Measurements from ENCODE around the gene NDUFA9.

NDUFA9 gene

GRCh38 chr12:4621511-4621910 lies 27.4 kb upstream of the NDUFA9 start:
- no peaks in the 10 kb centered on the region for H3K27me3 ChIP-seq (ENCODE audit: insufficient read depth, low read length)
- H4K91ac ChIP-seq (ENCODE audit: low read depth, low read length), result no peak overlapping the region
- H2BK12ac ChIP-seq (ENCODE audit: low read length), result no peak overlapping the region
- H3K27ac ChIP-seq (ENCODE audit: low read depth, low read length), result no peak overlapping the region
- no peaks in the 10 kb centered on the region for H3K9me3 ChIP-seq (ENCODE audit: insufficient read depth, low read depth, low read length)
- no CpG with 5 or more reads among the region's 3 CpGs for WGBS (ENCODE audit: extremely low coverage, insufficient coverage, insufficient read length)
- no peak overlapping the region for H3K4ac ChIP-seq (ENCODE audit: low read depth, low read length)
- H2AK5ac ChIP-seq (ENCODE audit: low read length), result no peak overlapping the region
- DNase-seq, result no peak
- no peak overlapping the region for H3K4me2 ChIP-seq (ENCODE audit: low read length)
- no peaks in the 10 kb centered on the region for H3K79me2 ChIP-seq (ENCODE audit: control insufficient read depth, insufficient read depth, low read length, poor library complexity)
- no peaks in the 10 kb centered on the region for H3K36me3 ChIP-seq (ENCODE audit: control insufficient read depth in 1 of 2, insufficient read depth in 2 of 2, low read length in 2 of 2)
- H4K8ac ChIP-seq (ENCODE audit: low read depth, low read length), result no peak overlapping the region
- H2BK5ac ChIP-seq (ENCODE audit: low read depth, low read length, poor library complexity), result no peak overlapping the region
- H3K79me1 ChIP-seq (ENCODE audit: low read length), result no peaks in the 10 kb centered on the region
- no peak overlapping the region for H3K14ac ChIP-seq (ENCODE audit: low read length)
- no peak overlapping the region for H3K18ac ChIP-seq (ENCODE audit: low read length)
- no peaks in the 10 kb centered on the region for H3K4me1 ChIP-seq (ENCODE audit: control insufficient read depth in 1 of 2, insufficient read depth in 2 of 2, low read length in 2 of 2)
- H2BK120ac ChIP-seq (ENCODE audit: insufficient read depth, low read length, poor library complexity), result no peak overlapping the region
- H3K23ac ChIP-seq (ENCODE audit: low read length), result no peak overlapping the region
- no peak overlapping the region for H3K9ac ChIP-seq (ENCODE audit: low read length)
- H4K12ac ChIP-seq (ENCODE audit: low read depth, low read length), result no peak overlapping the region
- H3K4me3 ChIP-seq (ENCODE audit: low read depth, low read length), result no peak overlapping the region
- no peak overlapping the region for H2AFZ ChIP-seq (ENCODE audit: insufficient read depth, low read length, poor library complexity)

DNA sequence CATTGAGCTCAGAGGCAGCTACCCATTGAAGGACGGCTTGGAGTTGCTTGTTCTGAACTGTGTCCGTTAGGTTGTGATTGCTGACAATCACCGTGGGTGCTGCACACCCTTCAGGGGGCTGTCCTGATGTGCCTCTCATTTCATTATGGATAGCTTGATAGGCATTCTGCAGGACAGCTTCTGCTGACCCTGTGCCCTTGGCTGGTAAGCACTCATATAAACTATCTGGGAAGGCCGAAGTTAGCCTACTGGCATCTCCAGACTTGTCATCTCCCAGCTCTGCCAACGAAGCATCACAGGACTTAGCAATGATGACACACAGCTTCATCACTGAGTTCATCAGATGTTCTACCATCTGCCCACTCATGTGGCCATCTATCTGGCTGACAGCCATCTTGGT lies 22.4 kb upstream of the NDUFA9 start:
- H3K4me2 ChIP-seq (ENCODE audit: low read length), result no peak overlapping the region
- no peaks in the 10 kb centered on the region for H3K79me1 ChIP-seq (ENCODE audit: low read length)
- H3K4me1 ChIP-seq (ENCODE audit: control insufficient read depth in 1 of 2, insufficient read depth in 2 of 2, low read length in 2 of 2), result no peaks in the 10 kb centered on the region
- H3K27me3 ChIP-seq (ENCODE audit: insufficient read depth, low read length), result no peaks in the 10 kb centered on the region
- H2AK5ac ChIP-seq (ENCODE audit: low read length), result no peak overlapping the region
- H2AFZ ChIP-seq (ENCODE audit: insufficient read depth, low read length, poor library complexity), result no peak overlapping the region
- H3K4me3 ChIP-seq (ENCODE audit: low read depth, low read length), result no peak overlapping the region
- no peak overlapping the region for H2BK120ac ChIP-seq (ENCODE audit: insufficient read depth, low read length, poor library complexity)
- no peak overlapping the region for H3K9ac ChIP-seq (ENCODE audit: low read length)
- no peak overlapping the region for H3K4ac ChIP-seq (ENCODE audit: low read depth, low read length)
- WGBS (ENCODE audit: extremely low coverage, insufficient coverage, insufficient read length), result no CpG with 5 or more reads among the region's 5 CpGs
- H3K14ac ChIP-seq (ENCODE audit: low read length), result no peak overlapping the region
- no peak overlapping the region for H4K12ac ChIP-seq (ENCODE audit: low read depth, low read length)
- no peak overlapping the region for H3K18ac ChIP-seq (ENCODE audit: low read length)
- H3K23ac ChIP-seq (ENCODE audit: low read length), result no peak overlapping the region
- H2BK12ac ChIP-seq (ENCODE audit: low read length), result no peak overlapping the region
- no peak for DNase-seq
- no peak overlapping the region for H4K91ac ChIP-seq (ENCODE audit: low read depth, low read length)
- H3K27ac ChIP-seq (ENCODE audit: low read depth, low read length), result no peak overlapping the region
- no peak overlapping the region for H2BK5ac ChIP-seq (ENCODE audit: low read depth, low read length, poor library complexity)
- no peaks in the 10 kb centered on the region for H3K9me3 ChIP-seq (ENCODE audit: insufficient read depth, low read depth, low read length)
- H3K79me2 ChIP-seq (ENCODE audit: control insufficient read depth, insufficient read depth, low read length, poor library complexity), result no peaks in the 10 kb centered on the region
- H3K36me3 ChIP-seq (ENCODE audit: control insufficient read depth in 1 of 2, insufficient read depth in 2 of 2, low read length in 2 of 2), result no peaks in the 10 kb centered on the region
- H4K8ac ChIP-seq (ENCODE audit: low read depth, low read length), result no peak overlapping the region

- H4K91ac ChIP-seq (ENCODE audit: low read depth, low read length), result no peak overlapping the region
- H3K4me1 ChIP-seq (ENCODE audit: control insufficient read depth in 1 of 2, insufficient read depth in 2 of 2, low read length in 2 of 2), result no peaks in the 10 kb centered on the region
- H3K4me2 ChIP-seq (ENCODE audit: low read length), result no peak overlapping the region
- no peak overlapping the region for H2BK5ac ChIP-seq (ENCODE audit: low read depth, low read length, poor library complexity)
- no peaks in the 10 kb centered on the region for H3K36me3 ChIP-seq (ENCODE audit: control insufficient read depth in 1 of 2, insufficient read depth in 2 of 2, low read length in 2 of 2)
- H4K12ac ChIP-seq (ENCODE audit: low read depth, low read length), result no peak overlapping the region
- no peaks in the 10 kb centered on the region for H3K27me3 ChIP-seq (ENCODE audit: insufficient read depth, low read length)
- no peaks in the 10 kb centered on the region for H3K79me2 ChIP-seq (ENCODE audit: control insufficient read depth, insufficient read depth, low read length, poor library complexity)
- no peak overlapping the region for H4K8ac ChIP-seq (ENCODE audit: low read depth, low read length)
- H3K23ac ChIP-seq (ENCODE audit: low read length), result no peak overlapping the region
- peak; percentile 12 to 60 for DNase-seq
- no peak overlapping the region for H2BK120ac ChIP-seq (ENCODE audit: insufficient read depth, low read length, poor library complexity)
- no CpG with 5 or more reads among the region's 10 CpGs for WGBS (ENCODE audit: extremely low coverage, insufficient coverage, insufficient read length)
- no peak overlapping the region for H2AK5ac ChIP-seq (ENCODE audit: low read length)
- H3K18ac ChIP-seq (ENCODE audit: low read length), result no peak overlapping the region
- no peak overlapping the region for H2BK12ac ChIP-seq (ENCODE audit: low read length)
- H2AFZ ChIP-seq (ENCODE audit: insufficient read depth, low read length, poor library complexity), result no peak overlapping the region
- no peaks in the 10 kb centered on the region for H3K79me1 ChIP-seq (ENCODE audit: low read length)
- no peak overlapping the region for H3K4me3 ChIP-seq (ENCODE audit: low read depth, low read length)
- no peak overlapping the region for H3K27ac ChIP-seq (ENCODE audit: low read depth, low read length)
- H3K14ac ChIP-seq (ENCODE audit: low read length), result no peak overlapping the region
- peak overlapping the region; percentile 10 for H3K9ac ChIP-seq (ENCODE audit: low read length)
- H3K9me3 ChIP-seq (ENCODE audit: insufficient read depth, low read depth, low read length), result no peaks in the 10 kb centered on the region
- no peak overlapping the region for H3K4ac ChIP-seq (ENCODE audit: low read depth, low read length)
Measured at GRCh38 chr12:4628406-4628805, 20.5 kb upstream of the NDUFA9 start.

DNA sequence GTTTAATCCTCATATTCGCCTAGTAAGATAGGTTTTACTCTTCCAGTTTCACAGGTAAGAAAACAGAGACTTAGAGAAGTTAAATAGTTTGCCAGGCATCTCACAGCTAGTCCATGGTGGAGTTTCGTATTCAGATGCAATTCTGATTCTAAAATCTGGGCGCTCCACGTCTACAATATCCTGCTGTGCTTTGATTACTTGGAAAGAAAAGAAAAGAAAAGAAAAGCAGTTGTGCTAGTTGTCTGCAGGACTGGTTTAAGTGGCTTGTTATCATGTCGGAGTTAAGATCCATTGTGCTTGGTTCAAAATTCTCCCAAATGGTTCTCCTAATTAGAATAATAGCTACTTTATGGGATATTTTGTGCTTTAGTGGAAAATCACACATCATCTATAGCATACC lies 18.7 kb upstream of the NDUFA9 start:
- Histone ChIP-seq H3K9me3 (ENCODE audit: insufficient read depth, low read depth, low read length) (no peaks in the 10 kb centered on the region), H2AFZ (ENCODE audit: insufficient read depth, low read length, poor library complexity) (no peak overlapping the region), H3K4ac (ENCODE audit: low read depth, low read length) (no peak overlapping the region), H3K4me1 (ENCODE audit: control insufficient read depth in 1 of 2, insufficient read depth in 2 of 2, low read length in 2 of 2) (no peaks in the 10 kb centered on the region), H3K18ac (ENCODE audit: low read length) (no peak overlapping the region), H3K9ac (ENCODE audit: low read length) (no peak overlapping the region), H4K8ac (ENCODE audit: low read depth, low read length) (no peak overlapping the region), H2AK5ac (ENCODE audit: low read length) (no peak overlapping the region), H3K79me1 (ENCODE audit: low read length) (no peaks in the 10 kb centered on the region), H3K4me2 (ENCODE audit: low read length) (no peak overlapping the region), H2BK120ac (ENCODE audit: insufficient read depth, low read length, poor library complexity) (no peak overlapping the region), H3K14ac (ENCODE audit: low read length) (no peak overlapping the region), H3K4me3 (ENCODE audit: low read depth, low read length) (no peak overlapping the region), H4K91ac (ENCODE audit: low read depth, low read length) (no peak overlapping the region), H3K27me3 (ENCODE audit: insufficient read depth, low read length) (no peaks in the 10 kb centered on the region), H4K12ac (ENCODE audit: low read depth, low read length) (no peak overlapping the region), H3K27ac (ENCODE audit: low read depth, low read length) (no peak overlapping the region), H2BK5ac (ENCODE audit: low read depth, low read length, poor library complexity) (no peak overlapping the region), H3K36me3 (ENCODE audit: control insufficient read depth in 1 of 2, insufficient read depth in 2 of 2, low read length in 2 of 2) (no peaks in the 10 kb centered on the region), H3K23ac (ENCODE audit: low read length) (no peak overlapping the region), H2BK12ac (ENCODE audit: low read length) (no peak overlapping the region), H3K79me2 (ENCODE audit: control insufficient read depth, insufficient read depth, low read length, poor library complexity) (no peaks in the 10 kb centered on the region)
- no CpG with 5 or more reads among the region's 5 CpGs for WGBS (ENCODE audit: extremely low coverage, insufficient coverage, insufficient read length)
- DNase-seq, result no peak

Measured in trophoblast cell (in vitro differentiated cells and primary cell).